PC-9 (cell line): ENCODE results near the gene APPL2. TPM values are rescaled to one million over a fixed set of nuclear protein-coding genes. Genes with fewer than 3 reads are reported as not detected.

Source experiments
- BruUV-seq: library from RNA; stranded (reverse); fragments of 400-500 nt; replicated peaks from 2 replicates; lab custom pipeline; 2021; lab: Mats Ljungman, UMichigan
- CTCF ChIA-PET: fragments of 300-600 bp; sonication (Branson Sonifier 250); formaldehyde crosslinking; loops from one replicate; lab custom pipeline; 2022; ENCODE audit warnings: antibody characterized with exemption; lab: Charles Lee
- POLR2A ChIA-PET: fragments of 300-600 bp; sonication (Branson Sonifier 250); formaldehyde crosslinking; loops from one replicate; lab custom pipeline; 2022; ENCODE audit warnings: antibody characterized with exemption; ENCODE audit not compliant: unreplicated experiment; lab: Charles Lee
- DNase-seq, 2 experiments: peaks; one replicate each; pipeline versions ENCODE4 v3.0.0 to v3.0.0-alpha.2; 2015 to 2022; ENCODE audit warnings: mixed read lengths in 1 of 2
- H2AFZ ChIP-seq: fragments of 200-600 bp; sonication (generic); 2 replicates; pipeline ENCODE4 v1.8.1; 2017; ENCODE audit warnings: antibody characterized with exemption
- H3F3A ChIP-seq: fragments of 200-600 bp; sonication (generic); 2 replicates; pipeline ENCODE4 v1.8.1; 2017; ENCODE audit warnings: antibody characterized with exemption, mild to moderate bottlenecking, low read depth; ENCODE audit not compliant: insufficient read depth
- H3K27ac ChIP-seq: fragments of 200-600 bp; sonication (generic); 2 replicates; pipeline ENCODE4 v1.6.1; 2016; ENCODE audit warnings: mixed run types
- H3K27me3 ChIP-seq: fragments of 200-600 bp; sonication (generic); 2 replicates; pipeline ENCODE4 v1.6.1; 2016; ENCODE audit warnings: low read depth, mixed run types; ENCODE audit not compliant: insufficient read depth
- H3K36me3 ChIP-seq: fragments of 200-600 bp; sonication (generic); 2 replicates; pipeline ENCODE4 v1.6.1; 2016; ENCODE audit warnings: low read depth, mixed run types
- H3K4me1 ChIP-seq: fragments of 200-600 bp; sonication (generic); replicated peaks from 2 replicates; pipeline ENCODE4 v1.6.1; 2016; ENCODE audit warnings: mixed run types; ENCODE audit not compliant: insufficient read depth
- H3K4me2 ChIP-seq: fragments of 200-600 bp; sonication (generic); 2 replicates; pipeline ENCODE4 v1.6.1; 2017; ENCODE audit warnings: mixed run types
- H3K4me3 ChIP-seq: fragments of 200-600 bp; sonication (generic); 2 replicates; pipeline ENCODE4 v1.6.1; 2016; ENCODE audit warnings: mixed run types
- H3K79me2 ChIP-seq: fragments of 200-600 bp; sonication (generic); 2 replicates; pipeline ENCODE4 v1.6.1; 2017; ENCODE audit warnings: low read depth, mixed run types
- H3K9me2 ChIP-seq: fragments of 200-600 bp; sonication (generic); 2 replicates; pipeline ENCODE4 v1.8.1; 2017; ENCODE audit warnings: mild to moderate bottlenecking; ENCODE audit not compliant: insufficient read depth
- H3K9me3 ChIP-seq: fragments of 200-600 bp; sonication (generic); 2 replicates; pipeline ENCODE4 v1.8.1; 2016; ENCODE audit warnings: low read depth; ENCODE audit not compliant: insufficient read depth
- H4K20me1 ChIP-seq: fragments of 200-600 bp; sonication (generic); 2 replicates; pipeline ENCODE4 v1.8.1; 2017; ENCODE audit not compliant: insufficient read depth
- CTCF ChIP-seq: fragments of 200-600 bp; sonication (generic); conservative IDR thresholded peaks from 2 replicates; pipeline ENCODE4 v1.6.1; 2017; ENCODE audit warnings: mixed run types, antibody characterized with exemption, mild to moderate bottlenecking, moderate library complexity
- EZH2 ChIP-seq: fragments of 200-600 bp; sonication (generic); IDR thresholded peaks from 2 replicates; pipeline ENCODE4 v1.8.0; 2017; ENCODE audit warnings: antibody characterized with exemption, low read depth
- intact Hi-C: fragments of 100-400 bp; cut with micrococcal nuclease; formaldehyde crosslinking; loops from one replicate; pipeline ENCODE4 v1.10.0; 2022; ENCODE audit not compliant: unreplicated experiment
- total RNA-seq: library from RNA; stranded (reverse); gene quantifications from 2 replicates; pipeline ENCODE4 v1.2.3, GENCODE V29; 2021

Gene APPL2
- total RNA-seq, 1 experiment from 2014 or later, result 24.3 TPM

DNA sequence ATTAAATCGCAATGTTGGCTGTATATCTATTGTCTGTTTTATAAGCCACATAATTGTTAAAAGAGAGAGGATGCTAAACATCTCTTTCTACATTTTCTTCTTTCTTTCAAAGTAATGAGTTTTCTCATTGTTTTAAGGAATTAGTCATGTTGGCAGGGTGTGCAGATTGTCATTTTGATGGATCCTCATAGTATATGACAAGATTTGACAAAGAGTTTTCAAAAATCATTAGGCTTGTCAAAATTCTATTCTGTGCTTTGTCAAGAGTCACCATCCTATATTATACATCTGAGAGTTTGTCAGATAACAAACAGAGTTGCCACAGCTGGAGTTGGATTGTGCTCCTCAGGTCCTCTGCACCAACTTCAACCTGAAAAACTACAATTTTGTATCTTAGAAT is 35.4 kb upstream of the APPL2 start:
- H3K9me3 ChIP-seq, result no peaks in the 10 kb centered on the region
- no peak overlapping the region for H3K4me2 ChIP-seq
- H3K9me2 ChIP-seq, result no peaks in the 10 kb centered on the region
- POLR2A ChIA-PET, result no interaction called here
- H4K20me1 ChIP-seq, result no peaks in the 10 kb centered on the region
- TF ChIP-seq CTCF, result no peak
- TF ChIP-seq EZH2, result no peak
- no peaks in the 10 kb centered on the region for H3F3A ChIP-seq
- CTCF ChIA-PET, result no interaction called here
- H3K4me3 ChIP-seq, result no peak overlapping the region
- intact Hi-C loops, result no loop called here
- H3K79me2 ChIP-seq, result no peaks in the 10 kb centered on the region
- H3K27me3 ChIP-seq, result peaks cover 6% of the 10 kb centered on the region; the same call in 1 of the 2 replicates
- no peak overlapping the region for H3K27ac ChIP-seq
- H3K4me1 ChIP-seq, result no peaks in the 10 kb centered on the region
- no peak overlapping the region for H2AFZ ChIP-seq
- no TSS peak for BruUV-seq
- no peak for DNase-seq
- H3K36me3 ChIP-seq, result no peaks in the 10 kb centered on the region

- CTCF ChIA-PET, result no interaction called here
- intact Hi-C loops, result no loop called here
- no peak overlapping the region for H3K27ac ChIP-seq
- no peak for DNase-seq
- no peaks in the 10 kb centered on the region for H4K20me1 ChIP-seq
- H3K79me2 ChIP-seq, result no peaks in the 10 kb centered on the region
- H3K4me3 ChIP-seq, result no peak overlapping the region
- H3K9me3 ChIP-seq, result no peaks in the 10 kb centered on the region
- H3K4me1 ChIP-seq, result no peaks in the 10 kb centered on the region
- TF ChIP-seq EZH2 (no peak), CTCF (no peak)
- H3K36me3 ChIP-seq, result no peaks in the 10 kb centered on the region
- no peak overlapping the region for H2AFZ ChIP-seq
- H3F3A ChIP-seq, result no peaks in the 10 kb centered on the region
- H3K9me2 ChIP-seq, result no peaks in the 10 kb centered on the region
- BruUV-seq, result no TSS peak
- H3K27me3 ChIP-seq, result peaks cover 12% of the 10 kb centered on the region; the same call in 1 of the 2 replicates
- H3K4me2 ChIP-seq, result no peak overlapping the region
- POLR2A ChIA-PET, result no interaction called here
These were observed 34.8 kb upstream of the APPL2 start for GRCh38 chr12:105270671-105271255.

GRCh38 chr12:105267711-105268110 is 31.7 kb upstream of the APPL2 start:
- Histone ChIP-seq H3K27me3 (peaks cover 40% of the 10 kb centered on the region), H3F3A (no peaks in the 10 kb centered on the region), H3K4me2 (no peak overlapping the region), H3K79me2 (no peaks in the 10 kb centered on the region), H3K9me2 (no peaks in the 10 kb centered on the region), H3K27ac (no peak overlapping the region), H3K4me3 (no peak overlapping the region), H3K4me1 (no peaks in the 10 kb centered on the region), H3K36me3 (no peaks in the 10 kb centered on the region), H4K20me1 (no peaks in the 10 kb centered on the region), H2AFZ (no peak overlapping the region), H3K9me3 (no peaks in the 10 kb centered on the region)
- no peak for TF ChIP-seq CTCF
- intact Hi-C loops, result no loop called here
- POLR2A ChIA-PET, result no interaction called here
- CTCF ChIA-PET, result no interaction called here
- no peak for DNase-seq
- no TSS peak for BruUV-seq
